Activated CD4-positive, alpha-beta T cell treated with anti-CD3 and anti-CD28 coated beads for 48 hours (primary cell): Measurements from ENCODE around the gene DDX53.

Experiments used
- DNase-seq: peaks from one replicate; pipeline ENCODE4 v3.0.0-alpha.2; 2020

Gene DDX53

GRCh38 chrX:23052324-23052723, 52.6 kb downstream of the DDX53 start:
- no peak for DNase-seq
